ENCODE results near the gene PHF14. TPM values are rescaled to one million over a fixed set of nuclear protein-coding genes. Genes with fewer than 3 reads are reported as not detected.

Gene PHF14
- total RNA-seq, 2 donors from 2014 or later, result 52.0 to 53.1 TPM

GRCh38 chr7:11155883-11156282 is 182.2 kb downstream of the PHF14 start:
- Mint-ChIP-seq H3K36me3 (ENCODE audit: low read depth) (no peaks in the 10 kb centered on the region), H3K27ac (no peak overlapping the region), H3K4me3 (no peak overlapping the region), H3K4me1 (no peaks in the 10 kb centered on the region), H3K27me3 (ENCODE audit: insufficient read depth) (no peaks in the 10 kb centered on the region), H3K9me3 (no peaks in the 10 kb centered on the region)
- 100% methylated on average over 1 of the region's 1 CpG; no CpG with 5 or more reads in 1 of the 2 experiments for WGBS, 2 experiments (ENCODE audit: insufficient coverage in 1 of 2, insufficient read length in 1 of 2)
- no peaks in the 10 kb centered on the region for H3K27me3 ChIP-seq (ENCODE audit: control insufficient read depth, insufficient read depth, low read length, poor library complexity, severe bottlenecking)
- no peaks in the 10 kb centered on the region for H3K36me3 ChIP-seq (ENCODE audit: control insufficient read depth, insufficient read depth, low read length)
- no peak overlapping the region for H3K9ac ChIP-seq (ENCODE audit: extremely low read depth, low read length, poor library complexity, severe bottlenecking)
- TF ChIP-seq CTCF (conservative IDR thresholded peaks at IDR 0.05), result no peak
- H3K27ac ChIP-seq (ENCODE audit: low read depth, low read length), result no peak overlapping the region
- no peaks in the 10 kb centered on the region for H3K4me1 ChIP-seq (ENCODE audit: control insufficient read depth, insufficient read depth, low read length)
- no peaks in the 10 kb centered on the region for H3K9me3 ChIP-seq (ENCODE audit: control insufficient read depth, low read length)
- H3K4me3 ChIP-seq (ENCODE audit: low read length), result no peak overlapping the region
- DNase-seq, result no peak

- Mint-ChIP-seq H3K36me3 (ENCODE audit: low read depth) (no peaks in the 10 kb centered on the region), H3K4me3 (no peak overlapping the region), H3K4me1 (peaks cover 2% of the 10 kb centered on the region), H3K27ac (no peak overlapping the region), H3K27me3 (ENCODE audit: insufficient read depth) (no peaks in the 10 kb centered on the region), H3K9me3 (no peaks in the 10 kb centered on the region)
- H3K9ac ChIP-seq (ENCODE audit: extremely low read depth, low read length, poor library complexity, severe bottlenecking), result no peak overlapping the region
- no peaks in the 10 kb centered on the region for H3K4me1 ChIP-seq (ENCODE audit: control insufficient read depth, insufficient read depth, low read length)
- H3K9me3 ChIP-seq (ENCODE audit: control insufficient read depth, low read length), result no peaks in the 10 kb centered on the region
- H3K4me3 ChIP-seq (ENCODE audit: low read length), result no peak overlapping the region
- no peak for TF ChIP-seq CTCF (conservative IDR thresholded peaks at IDR 0.05)
- no peaks in the 10 kb centered on the region for H3K27me3 ChIP-seq (ENCODE audit: control insufficient read depth, insufficient read depth, low read length, poor library complexity, severe bottlenecking)
- no peaks in the 10 kb centered on the region for H3K36me3 ChIP-seq (ENCODE audit: control insufficient read depth, insufficient read depth, low read length)
- WGBS, 2 experiments (ENCODE audit: insufficient coverage in 1 of 2, insufficient read length in 1 of 2), result no CpG with 5 or more reads among the region's 1 CpG
- no peak overlapping the region for H3K27ac ChIP-seq (ENCODE audit: low read depth, low read length)
- no peak for DNase-seq
Measured at GRCh38 chr7:11161499-11161898, 187.8 kb downstream of the PHF14 start.

GRCh38 chr7:11163220-11163619 is 189.5 kb downstream of the PHF14 start:
- Histone ChIP-seq H3K4me3 (ENCODE audit: low read length) (no peak overlapping the region), H3K4me1 (ENCODE audit: control insufficient read depth, insufficient read depth, low read length) (no peaks in the 10 kb centered on the region), H3K27ac (ENCODE audit: low read depth, low read length) (no peak overlapping the region), H3K27me3 (ENCODE audit: control insufficient read depth, insufficient read depth, low read length, poor library complexity, severe bottlenecking) (no peaks in the 10 kb centered on the region), H3K36me3 (ENCODE audit: control insufficient read depth, insufficient read depth, low read length) (no peaks in the 10 kb centered on the region), H3K9me3 (ENCODE audit: control insufficient read depth, low read length) (no peaks in the 10 kb centered on the region), H3K9ac (ENCODE audit: extremely low read depth, low read length, poor library complexity, severe bottlenecking) (no peak overlapping the region)
- no peaks in the 10 kb centered on the region for H3K36me3 Mint-ChIP-seq (ENCODE audit: low read depth)
- no peak overlapping the region for H3K4me3 Mint-ChIP-seq
- peaks cover 2% of the 10 kb centered on the region for H3K4me1 Mint-ChIP-seq
- WGBS, 2 experiments (ENCODE audit: insufficient coverage in 1 of 2, insufficient read length in 1 of 2), result 100% methylated on average over 1 of the region's 1 CpG; no CpG with 5 or more reads in 1 of the 2 experiments
- no peak for TF ChIP-seq CTCF (conservative IDR thresholded peaks at IDR 0.05)
- no peak for DNase-seq
- no peaks in the 10 kb centered on the region for H3K27me3 Mint-ChIP-seq (ENCODE audit: insufficient read depth)
- no peaks in the 10 kb centered on the region for H3K9me3 Mint-ChIP-seq
- no peak overlapping the region for H3K27ac Mint-ChIP-seq
